ENCODE measurements around the gene DRAM2.
"Not testable (repeated sequence)": the region's sequence is repeated elsewhere in the genome, so short reads cannot be mapped to it uniquely, and the experiment has no call there.

Gene DRAM2

GRCh38 chr1:111084999-111085398 lies 54.9 kb downstream of the DRAM2 start:
- no peaks in the 10 kb centered on the region for H3K4me1 Mint-ChIP-seq
- peaks cover 3% of the 10 kb centered on the region for H3K27me3 Mint-ChIP-seq (ENCODE audit: low read depth, poor library complexity)
- no peaks in the 10 kb centered on the region for H3K36me3 Mint-ChIP-seq (ENCODE audit: low read depth)
- no peak overlapping the region for H3K27ac Mint-ChIP-seq
- TF ChIP-seq CTCF (IDR thresholded peaks at IDR 0.05) = no peak
- no peak for DNase-seq
- peaks cover 60% of the 10 kb centered on the region for H3K9me3 Mint-ChIP-seq
- no peak overlapping the region for H3K4me3 Mint-ChIP-seq

GRCh38 chr1:111082421-111083203 lies 57.3 kb downstream of the DRAM2 start:
- H3K4me3 Mint-ChIP-seq = no peak overlapping the region
- H3K27ac Mint-ChIP-seq = no peak overlapping the region
- TF ChIP-seq CTCF (IDR thresholded peaks at IDR 0.05) = no peak
- DNase-seq = no peak
- no peaks in the 10 kb centered on the region for H3K36me3 Mint-ChIP-seq (ENCODE audit: low read depth)
- peaks cover 66% of the 10 kb centered on the region for H3K9me3 Mint-ChIP-seq
- no peaks in the 10 kb centered on the region for H3K4me1 Mint-ChIP-seq
- H3K27me3 Mint-ChIP-seq (ENCODE audit: low read depth, poor library complexity) = peaks cover 3% of the 10 kb centered on the region

GRCh38 chr1:111079329-111079728 lies 60.6 kb downstream of the DRAM2 start:
- H3K27me3 Mint-ChIP-seq (ENCODE audit: low read depth, poor library complexity); H3K4me1 Mint-ChIP-seq; DNase-seq; H3K4me3 Mint-ChIP-seq; H3K27ac Mint-ChIP-seq; H3K36me3 Mint-ChIP-seq (ENCODE audit: low read depth): not testable (repeated sequence)
- peaks cover 65% of the 10 kb centered on the region for H3K9me3 Mint-ChIP-seq

- H3K9me3 Mint-ChIP-seq = peaks cover 53% of the 10 kb centered on the region
- H3K27ac Mint-ChIP-seq; H3K4me3 Mint-ChIP-seq; DNase-seq; H3K36me3 Mint-ChIP-seq (ENCODE audit: low read depth); H3K27me3 Mint-ChIP-seq (ENCODE audit: low read depth, poor library complexity); H3K4me1 Mint-ChIP-seq: not testable (repeated sequence)
These were observed 62.6 kb downstream of the DRAM2 start for GRCh38 chr1:111077312-111077711.
